GM13976 (cell line): ENCODE results near the gene SEPTIN8.

Experiments used
- DNase-seq: peaks from one replicate; pipeline ENCODE4 v3.0.0; 2012; ENCODE audit warnings: low spot score
- in situ Hi-C: fragments of 300-500 bp; cut with MboI; formaldehyde crosslinking; loops from one replicate; pipeline ENCODE4 v1.12.0; 2022; ENCODE audit warnings: low sequenced_read_pairs, mixed read lengths, inconsistent platforms; ENCODE audit not compliant: unreplicated experiment
- TF ChIP-seq, protein P1 (sequence below): IDR thresholded peaks from 2 replicates; pipeline ENCODE4 v1.5.1; 2012; ENCODE audit warnings: borderline replicate concordance, mild to moderate bottlenecking; ENCODE audit not compliant: insufficient read depth; ENCODE audit errors: extremely low read depth, missing control alignments, control extremely low read depth

The SEPTIN8 gene

DNA sequence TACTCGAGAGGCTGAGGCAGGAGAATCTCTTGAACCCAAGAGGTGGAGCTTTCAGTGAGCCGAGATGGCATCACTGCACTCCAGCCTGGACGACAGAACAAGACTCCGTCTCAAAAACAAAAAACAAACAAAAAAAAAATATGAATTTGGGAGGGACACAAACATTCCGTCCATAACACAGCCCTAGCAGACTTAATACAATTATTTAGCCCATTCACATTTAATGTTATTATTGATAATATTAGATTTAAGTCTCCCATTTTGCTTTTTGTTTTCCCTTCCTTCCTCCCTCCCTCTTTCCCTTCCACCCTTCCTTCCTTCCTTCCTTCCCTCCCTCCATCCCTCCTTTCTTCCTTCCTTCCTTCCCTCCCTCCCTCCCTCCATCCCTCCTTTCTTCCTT, 34.4 kb downstream of the SEPTIN8 start:
- DNase-seq: no peak
- in situ Hi-C loops: no loop called here
- TF ChIP-seq, protein P1, sequence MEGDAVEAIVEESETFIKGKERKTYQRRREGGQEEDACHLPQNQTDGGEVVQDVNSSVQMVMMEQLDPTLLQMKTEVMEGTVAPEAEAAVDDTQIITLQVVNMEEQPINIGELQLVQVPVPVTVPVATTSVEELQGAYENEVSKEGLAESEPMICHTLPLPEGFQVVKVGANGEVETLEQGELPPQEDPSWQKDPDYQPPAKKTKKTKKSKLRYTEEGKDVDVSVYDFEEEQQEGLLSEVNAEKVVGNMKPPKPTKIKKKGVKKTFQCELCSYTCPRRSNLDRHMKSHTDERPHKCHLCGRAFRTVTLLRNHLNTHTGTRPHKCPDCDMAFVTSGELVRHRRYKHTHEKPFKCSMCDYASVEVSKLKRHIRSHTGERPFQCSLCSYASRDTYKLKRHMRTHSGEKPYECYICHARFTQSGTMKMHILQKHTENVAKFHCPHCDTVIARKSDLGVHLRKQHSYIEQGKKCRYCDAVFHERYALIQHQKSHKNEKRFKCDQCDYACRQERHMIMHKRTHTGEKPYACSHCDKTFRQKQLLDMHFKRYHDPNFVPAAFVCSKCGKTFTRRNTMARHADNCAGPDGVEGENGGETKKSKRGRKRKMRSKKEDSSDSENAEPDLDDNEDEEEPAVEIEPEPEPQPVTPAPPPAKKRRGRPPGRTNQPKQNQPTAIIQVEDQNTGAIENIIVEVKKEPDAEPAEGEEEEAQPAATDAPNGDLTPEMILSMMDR: no peak

DNA sequence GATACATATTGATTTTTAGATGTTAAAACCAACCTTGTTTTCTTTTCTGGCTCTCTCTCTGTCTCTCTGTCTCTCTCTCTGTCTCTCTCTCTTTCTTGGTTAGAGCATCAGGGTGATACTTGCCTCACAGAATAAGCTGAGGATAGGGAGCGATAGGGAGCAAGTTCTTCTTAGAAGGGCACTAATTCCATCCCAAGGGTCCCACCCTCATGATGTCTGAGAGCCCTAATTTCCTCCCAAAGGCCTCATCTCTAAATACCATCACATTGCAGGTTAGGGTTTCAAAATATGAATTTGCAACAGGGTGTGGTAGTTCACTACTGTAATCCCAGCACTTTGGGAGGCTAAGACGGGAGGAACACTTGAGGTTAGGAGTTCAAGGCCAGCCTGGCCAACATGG, 34.9 kb downstream of the SEPTIN8 start:
- DNase-seq: no peak

DNA sequence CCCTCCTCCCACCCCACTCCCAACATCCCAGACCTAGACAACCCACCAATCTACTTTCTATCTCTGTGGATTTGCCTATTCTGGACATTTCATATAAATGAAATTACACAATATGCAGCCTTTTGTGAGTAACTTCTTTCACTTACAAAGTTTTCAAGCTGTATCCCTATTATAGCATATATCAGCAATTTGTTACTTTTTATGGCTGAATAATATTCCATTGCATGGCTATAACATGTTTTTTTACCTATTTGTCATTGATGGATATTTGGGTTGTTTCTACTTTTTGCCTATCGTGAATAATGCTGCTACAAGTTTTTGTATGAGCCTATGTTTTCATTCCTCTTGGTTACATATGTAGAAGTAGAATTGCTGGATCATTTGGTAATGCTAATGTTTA, 37.8 kb downstream of the SEPTIN8 start:
- TF ChIP-seq, protein P1: no peak
- in situ Hi-C loops: no loop called here
- DNase-seq: no peak

More for the DNA sequence above, 34.9 kb downstream of the SEPTIN8 start:
- in situ Hi-C loops: no loop called here
- TF ChIP-seq, protein P1: no peak

DNA sequence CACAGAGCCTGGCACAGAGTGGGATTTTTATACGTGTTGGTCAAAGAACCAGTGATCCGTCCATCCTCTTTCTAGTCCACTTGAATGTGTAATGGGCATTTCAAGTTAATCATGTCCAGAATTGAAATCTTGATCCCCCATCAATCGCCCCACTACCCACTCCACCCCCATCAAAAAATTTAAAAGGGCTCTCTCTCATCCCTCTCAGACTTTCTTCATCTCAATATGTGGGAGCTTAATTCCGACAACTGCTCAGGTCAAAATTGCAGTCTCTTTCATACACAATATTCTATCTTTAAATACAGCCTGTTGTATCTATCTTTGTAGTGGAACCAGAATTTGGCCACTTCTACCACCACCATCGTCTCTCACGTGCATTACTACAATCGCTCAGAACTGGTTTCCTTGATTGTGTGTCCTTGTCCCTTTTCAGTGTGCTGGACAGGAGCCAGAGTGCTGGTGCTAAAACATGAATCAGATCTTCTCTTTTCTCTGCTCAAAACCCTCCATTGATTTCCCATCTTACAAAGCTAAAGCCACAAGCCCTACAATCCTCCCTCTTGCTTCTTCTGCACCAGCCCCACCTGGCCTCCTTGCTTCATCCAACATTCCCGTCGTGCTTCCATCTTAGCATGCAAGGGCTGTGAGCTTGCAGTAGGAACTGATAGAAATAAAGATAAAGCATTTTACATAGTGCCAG, 38.9 kb downstream of the SEPTIN8 start:
- in situ Hi-C loops: no loop called here
- TF ChIP-seq, protein P1: no peak
- no peak for DNase-seq

DNA sequence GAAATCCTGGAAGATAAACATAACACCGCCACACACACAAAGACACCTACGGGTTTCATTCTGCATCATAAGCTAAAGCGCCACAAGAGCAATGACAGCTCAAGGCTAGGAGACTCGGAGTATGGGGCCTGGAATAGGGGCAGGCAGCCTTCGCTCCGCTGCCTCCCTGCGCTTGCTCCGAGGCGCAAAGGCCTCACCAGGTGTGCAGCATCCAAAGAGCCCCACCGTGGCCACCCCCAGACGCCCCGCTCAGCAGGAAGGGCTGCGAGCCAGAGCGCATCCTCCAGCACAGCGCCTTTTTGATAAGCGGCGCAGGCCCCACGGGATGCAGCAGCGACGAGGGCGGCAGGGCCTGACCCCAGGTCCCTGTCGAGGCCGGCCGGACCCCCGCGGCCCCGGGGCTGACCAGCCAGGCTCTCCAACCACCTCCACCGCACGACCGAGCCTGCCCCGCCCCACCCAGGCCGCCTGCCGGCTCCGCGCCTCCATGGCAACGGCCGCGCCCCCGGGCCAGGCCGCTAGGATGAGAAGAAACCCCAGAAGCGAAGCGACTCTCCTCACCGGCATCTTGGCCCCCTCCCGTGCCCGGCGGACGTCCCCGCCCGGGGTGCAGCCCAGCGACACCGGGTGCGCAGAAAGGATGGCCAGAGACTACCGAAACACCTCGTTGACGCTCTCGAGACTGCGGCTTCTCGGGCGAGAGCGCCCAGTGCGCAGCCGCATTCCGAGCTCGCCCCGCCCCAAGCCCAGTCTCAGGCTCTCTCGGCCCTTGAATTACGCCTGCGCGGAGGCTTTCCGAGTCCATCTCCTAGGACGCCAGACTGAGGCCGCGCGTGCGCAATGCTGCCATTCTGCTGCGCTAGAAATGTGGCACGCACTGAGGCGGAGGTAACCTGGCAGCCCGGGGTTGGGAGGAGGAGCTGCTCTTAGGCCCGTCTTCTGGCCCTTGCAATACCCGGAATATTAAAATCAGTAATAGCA, 39.9 kb downstream of the SEPTIN8 start, which contains the start of gene KIF3A:
Gene KIF3A, minus strand, starts transcription at position 694 of the 981 bp plus-strand sequence. Its CDS starts 127 bp downstream, at position 567.
- TF ChIP-seq, protein P1: no peak
- DNase-seq: peak; percentile 100
- in situ Hi-C loops: no loop called here

DNA sequence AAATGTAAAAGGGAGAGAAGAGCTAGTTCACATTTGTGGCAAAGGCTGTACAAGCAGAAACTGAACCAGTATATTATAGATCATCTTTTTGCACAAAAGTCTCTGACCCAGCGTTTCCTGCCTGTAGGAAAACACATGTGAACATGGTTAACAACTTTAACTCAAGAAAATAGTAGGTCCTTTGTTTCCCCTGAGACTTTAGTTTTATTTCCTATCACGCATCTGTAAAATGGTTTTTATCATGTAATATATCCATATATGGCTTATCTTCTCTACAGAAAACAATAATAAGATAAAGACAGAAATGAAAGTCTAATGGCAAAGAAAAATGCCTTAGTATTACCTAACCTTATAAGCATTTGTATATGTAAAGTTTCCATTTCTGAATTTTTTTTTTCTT, 42.4 kb downstream of the SEPTIN8 start:
- DNase-seq: no peak
- TF ChIP-seq, protein P1: no peak
- in situ Hi-C loops: no loop called here
